ENCODE measurements around the gene AARS2. TPM values are rescaled to one million over a fixed set of nuclear protein-coding genes. Genes with fewer than 3 reads are reported as not detected.
"Not testable (repeated sequence)": the region's sequence is repeated elsewhere in the genome, so short reads cannot be mapped to it uniquely, and the experiment has no call there.

The AARS2 gene
- total and polyA plus RNA-seq, 2 of the 4 experiments (the other 2 are of a cell fraction) = 9.1 to 10.4 TPM

- Histone ChIP-seq H4K8ac (ENCODE audit: low read depth in 2 of 2, low read length in 2 of 2) (no peak overlapping the region), H2BK5ac (ENCODE audit: low read depth, low read length, poor library complexity, severe bottlenecking) (no peak overlapping the region), H2AK5ac (ENCODE audit: low read depth, low read length) (no peak overlapping the region), H3K9me3 (ENCODE audit: control insufficient read depth, insufficient read depth, low read length) (no peaks in the 10 kb centered on the region), H2AK9ac (replicated peaks; ENCODE audit: low read depth, low read length, poor library complexity) (no peak overlapping the region), H3K4me2 (ENCODE audit: low read depth, low read length) (no peak overlapping the region), H2BK20ac (ENCODE audit: low read depth, low read length) (no peak overlapping the region), H3K4me1 (ENCODE audit: control insufficient read depth, insufficient read depth, low read length) (no peaks in the 10 kb centered on the region), H4K91ac (ENCODE audit: insufficient read depth, low read depth, low read length) (no peak overlapping the region), H4K20me1 (ENCODE audit: insufficient read depth, low read length) (no peaks in the 10 kb centered on the region), H3K9ac (ENCODE audit: low read depth, low read length) (no peak overlapping the region), H3K79me1 (ENCODE audit: low read depth in 1 of 2, low read length in 2 of 2) (no peaks in the 10 kb centered on the region), H2BK15ac (ENCODE audit: low read depth, low read length) (no peak overlapping the region), H4K5ac (ENCODE audit: low read depth, low read length) (no peak overlapping the region), H2BK120ac (ENCODE audit: low read depth, low read length) (no peak overlapping the region), H3K36me3 (ENCODE audit: control insufficient read depth, insufficient read depth, low read length) (no peaks in the 10 kb centered on the region), H3K4ac (ENCODE audit: low read depth, low read length) (no peak overlapping the region), H3K4me3 (ENCODE audit: insufficient read depth, low read depth, low read length) (no peak overlapping the region), H3K27me3 (ENCODE audit: control insufficient read depth, insufficient read depth, low read length) (peaks cover 64% of the 10 kb centered on the region), H3K18ac (ENCODE audit: low read depth, low read length) (no peak overlapping the region), H3K14ac (replicated peaks; ENCODE audit: low read depth, low read length) (no peak overlapping the region), H3K9me1 (ENCODE audit: insufficient read depth, low read length) (no peaks in the 10 kb centered on the region), H3K23ac (ENCODE audit: low read depth, low read length) (no peak overlapping the region), H3K27ac (ENCODE audit: insufficient read depth, low read length) (no peak overlapping the region), H3K56ac (ENCODE audit: extremely low read depth, insufficient read depth, low read length) (no peak overlapping the region), H2AFZ (replicated peaks; ENCODE audit: low read length, poor library complexity) (no peak overlapping the region)
- ATAC-seq (ENCODE audit: low read depth) = no peak
- TF ChIP-seq SMC3 (IDR thresholded peaks at IDR 0.05; ENCODE audit: low read depth, low read length) = no peak
- no peak for TF ChIP-seq RAD21 (IDR thresholded peaks at IDR 0.05; ENCODE audit: low read length)
- no peak for TF ChIP-seq RCOR1 (IDR thresholded peaks at IDR 0.05; ENCODE audit: insufficient replicate concordance, low read length)
- no peak for TF ChIP-seq BHLHE40 (IDR thresholded peaks at IDR 0.05; ENCODE audit: low read depth, low read length)
- no peak for TF ChIP-seq CTCF (conservative IDR thresholded peaks at IDR 0.05; ENCODE audit: low read depth, low read length)
- no peak for TF ChIP-seq FOS (IDR thresholded peaks at IDR 0.05; ENCODE audit: low read depth, low read length)
- no peak for TF ChIP-seq MXI1 (IDR thresholded peaks at IDR 0.05; ENCODE audit: borderline replicate concordance, low read depth, low read length)
- WGBS, 2 experiments (ENCODE audit: extremely low coverage in 2 of 2, insufficient read length in 1 of 2) = 49% methylated on average over 3 of the region's 5 CpGs; no CpG with 5 or more reads in 1 of the 2 experiments
- ChIA-PET POLR2A (ENCODE audit: unreplicated experiment) (no interaction called here), CTCF (interaction anchor here (1.4 kb wide), 1 partner anchor 17 kb away, joined by 3 read pairs; the partner anchor contains the start of gene AARS2)
- BruUV-seq (replicated peaks) = no TSS peak
- in situ Hi-C loops (cut with MboI; ENCODE audit: low sequenced_read_pairs) (loop anchor here (10.0 kb wide), 1 partner anchor 165 kb away; no protein-coding TSS in a partner anchor), intact Hi-C loops (cut with micrococcal nuclease) (no loop called here), dilution Hi-C loops (cut with HindIII; ENCODE audit: low sequenced_read_pairs, unreplicated experiment) (no loop called here)
- no peak for DNase-seq
Measured at GRCh38 chr6:44329858-44330257, 16.7 kb upstream of the AARS2 start.

- H3K14ac ChIP-seq (replicated peaks; ENCODE audit: low read depth, low read length); POLR2A ChIA-PET (ENCODE audit: unreplicated experiment); in situ Hi-C loops (cut with MboI; ENCODE audit: low sequenced_read_pairs); H3K4me1 ChIP-seq (ENCODE audit: control insufficient read depth, insufficient read depth, low read length); DNase-seq; H2BK5ac ChIP-seq (ENCODE audit: low read depth, low read length, poor library complexity, severe bottlenecking); H3K36me3 ChIP-seq (ENCODE audit: control insufficient read depth, insufficient read depth, low read length); H4K91ac ChIP-seq (ENCODE audit: insufficient read depth, low read depth, low read length); H2AK9ac ChIP-seq (replicated peaks; ENCODE audit: low read depth, low read length, poor library complexity); H3K23ac ChIP-seq (ENCODE audit: low read depth, low read length); H2BK120ac ChIP-seq (ENCODE audit: low read depth, low read length); intact Hi-C loops (cut with micrococcal nuclease); dilution Hi-C loops (cut with HindIII; ENCODE audit: low sequenced_read_pairs, unreplicated experiment); H2BK15ac ChIP-seq (ENCODE audit: low read depth, low read length); H3K79me1 ChIP-seq (ENCODE audit: low read depth in 1 of 2, low read length in 2 of 2); H4K8ac ChIP-seq (ENCODE audit: low read depth in 2 of 2, low read length in 2 of 2); H3K9ac ChIP-seq (ENCODE audit: low read depth, low read length); ATAC-seq (ENCODE audit: low read depth); H3K9me3 ChIP-seq (ENCODE audit: control insufficient read depth, insufficient read depth, low read length); H3K56ac ChIP-seq (ENCODE audit: extremely low read depth, insufficient read depth, low read length); H3K4me2 ChIP-seq (ENCODE audit: low read depth, low read length); H3K18ac ChIP-seq (ENCODE audit: low read depth, low read length); H3K9me1 ChIP-seq (ENCODE audit: insufficient read depth, low read length); BruUV-seq (replicated peaks); H3K4ac ChIP-seq (ENCODE audit: low read depth, low read length); H2AFZ ChIP-seq (replicated peaks; ENCODE audit: low read length, poor library complexity); H2AK5ac ChIP-seq (ENCODE audit: low read depth, low read length); H2BK20ac ChIP-seq (ENCODE audit: low read depth, low read length); H4K5ac ChIP-seq (ENCODE audit: low read depth, low read length); H3K4me3 ChIP-seq (ENCODE audit: insufficient read depth, low read depth, low read length); H3K27ac ChIP-seq (ENCODE audit: insufficient read depth, low read length); H4K20me1 ChIP-seq (ENCODE audit: insufficient read depth, low read length): not testable (repeated sequence)
- CTCF ChIA-PET = interaction anchor here (1.4 kb wide), 1 partner anchor 15 kb away, joined by 3 read pairs; the partner anchor contains the start of gene AARS2
- peaks cover 51% of the 10 kb centered on the region for H3K27me3 ChIP-seq (ENCODE audit: control insufficient read depth, insufficient read depth, low read length)
- WGBS, 2 experiments (ENCODE audit: extremely low coverage in 2 of 2, insufficient read length in 1 of 2) = no CpG with 5 or more reads among the region's 9 CpGs
Measured at GRCh38 chr6:44328203-44328602, 15.1 kb upstream of the AARS2 start.

Measured in IMR-90 (cell line).